Measurements from ENCODE around the gene IFIT2.
"Not testable (repeated sequence)": the region's sequence is repeated elsewhere in the genome, so short reads cannot be mapped to it uniquely, and the experiment has no call there.

Gene IFIT2

GRCh38 chr10:89301721-89302445, at the start of gene IFIT2:
TSS of gene IFIT2 (plus strand) at chr10:89302046. CDS start at chr10:89302124, 78 bp downstream.
- DNase-seq, result no peak

DNA sequence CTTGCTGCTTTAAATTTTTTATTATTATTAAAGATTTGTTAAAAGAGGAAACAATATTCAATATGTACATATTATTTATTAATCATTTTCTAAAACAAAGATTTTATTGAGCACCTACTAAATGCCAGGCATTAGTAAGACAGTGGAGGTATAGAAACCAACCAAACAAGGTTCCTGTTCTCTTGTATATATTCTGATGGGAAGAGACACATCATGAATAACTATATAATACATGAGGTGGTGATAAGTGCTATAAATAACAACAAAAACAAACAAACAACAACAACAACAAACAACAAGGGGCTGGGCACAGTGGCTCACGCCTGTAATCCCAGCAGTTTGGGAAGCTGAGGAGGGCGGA, 49.6 kb upstream of the IFIT2 start:
- DNase-seq, result no peak

DNA sequence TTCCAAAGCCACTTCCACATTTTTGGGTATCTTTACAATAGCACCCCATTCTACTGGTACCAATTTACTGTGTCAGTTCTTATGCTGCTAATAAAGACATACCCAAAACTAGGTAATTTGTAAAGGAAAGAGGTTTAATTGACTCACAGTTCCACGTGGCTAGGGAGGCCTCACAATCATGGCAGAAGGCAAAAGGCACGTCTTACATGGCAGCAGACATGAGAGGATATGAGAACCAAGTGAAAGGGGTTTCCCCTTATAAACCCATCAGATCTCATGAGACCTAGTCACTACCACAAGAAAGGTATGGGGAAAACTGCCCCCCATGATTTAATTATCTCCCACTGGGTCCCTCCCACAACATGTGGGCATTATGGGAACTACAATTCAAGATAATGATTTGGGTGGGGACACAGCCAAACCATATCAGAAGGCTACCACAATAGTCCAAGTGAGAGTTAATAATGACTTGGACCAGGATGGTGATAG, 46.7 kb upstream of the IFIT2 start:
- not testable (repeated sequence) for DNase-seq

GRCh38 chr10:89255793-89256192, 46.1 kb upstream of the IFIT2 start:
- DNase-seq, result no peak

DNA sequence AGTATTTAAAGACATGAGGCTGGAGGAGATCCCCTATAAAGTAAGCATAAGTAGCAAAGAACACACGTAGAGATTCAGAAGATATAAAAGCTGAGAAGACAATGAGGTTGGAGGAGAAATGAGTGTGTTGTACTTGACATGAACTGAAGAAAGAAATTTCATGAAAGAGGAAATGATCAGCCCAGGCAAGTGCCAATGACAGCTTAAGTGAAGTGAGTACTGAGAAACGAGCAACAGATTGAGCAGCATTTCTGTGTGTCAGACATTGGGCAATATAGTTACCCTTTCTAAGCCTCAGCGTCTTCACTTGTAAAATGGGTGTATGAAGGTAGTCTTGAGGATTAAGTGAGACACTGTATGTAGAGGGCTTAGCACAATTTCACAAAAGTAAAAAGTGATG, 45.5 kb upstream of the IFIT2 start:
- DNase-seq, result no peak

DNA sequence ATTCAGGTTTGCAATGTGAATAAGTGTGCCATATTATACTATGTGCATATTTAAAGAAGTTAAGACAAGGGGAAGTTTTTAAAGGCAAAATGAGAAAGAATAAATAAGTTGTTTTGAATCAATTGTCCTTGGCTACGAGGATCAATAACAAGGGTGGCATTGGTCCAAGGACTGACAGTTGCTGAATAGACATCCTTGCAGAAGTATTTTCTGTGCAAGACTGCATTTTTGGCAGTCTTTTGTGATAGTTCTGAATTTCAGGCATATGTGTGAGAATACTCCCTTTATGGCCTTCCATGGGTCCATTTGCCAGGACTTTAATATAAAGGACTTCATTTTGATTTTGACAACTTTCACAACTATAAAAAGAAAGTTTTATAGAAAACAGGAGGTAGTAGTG, 44.9 kb upstream of the IFIT2 start:
- DNase-seq, result no peak

DNA sequence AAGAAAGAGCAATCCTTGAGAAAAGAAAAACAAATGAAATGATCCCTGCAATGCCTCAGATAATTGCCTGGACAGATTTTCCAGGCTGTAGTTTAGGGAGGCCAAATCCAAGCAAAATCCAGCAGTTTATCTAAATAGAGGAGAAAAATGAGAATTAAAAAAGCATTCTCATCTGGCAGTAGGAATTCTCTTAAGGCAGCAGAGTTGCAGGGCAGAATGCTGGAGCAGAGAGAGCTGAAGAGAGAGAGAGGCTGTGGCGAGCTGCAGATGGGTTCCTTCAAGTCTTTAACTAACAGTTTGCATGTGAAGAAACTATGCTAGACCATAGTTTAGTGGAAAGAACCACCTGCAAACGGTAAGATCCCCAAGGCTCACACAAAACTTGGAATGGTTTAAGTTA, 44.3 kb upstream of the IFIT2 start:
- DNase-seq, result no peak

GRCh38 chr10:89258881-89259280, 43.0 kb upstream of the IFIT2 start:
- DNase-seq, result no peak

DNA sequence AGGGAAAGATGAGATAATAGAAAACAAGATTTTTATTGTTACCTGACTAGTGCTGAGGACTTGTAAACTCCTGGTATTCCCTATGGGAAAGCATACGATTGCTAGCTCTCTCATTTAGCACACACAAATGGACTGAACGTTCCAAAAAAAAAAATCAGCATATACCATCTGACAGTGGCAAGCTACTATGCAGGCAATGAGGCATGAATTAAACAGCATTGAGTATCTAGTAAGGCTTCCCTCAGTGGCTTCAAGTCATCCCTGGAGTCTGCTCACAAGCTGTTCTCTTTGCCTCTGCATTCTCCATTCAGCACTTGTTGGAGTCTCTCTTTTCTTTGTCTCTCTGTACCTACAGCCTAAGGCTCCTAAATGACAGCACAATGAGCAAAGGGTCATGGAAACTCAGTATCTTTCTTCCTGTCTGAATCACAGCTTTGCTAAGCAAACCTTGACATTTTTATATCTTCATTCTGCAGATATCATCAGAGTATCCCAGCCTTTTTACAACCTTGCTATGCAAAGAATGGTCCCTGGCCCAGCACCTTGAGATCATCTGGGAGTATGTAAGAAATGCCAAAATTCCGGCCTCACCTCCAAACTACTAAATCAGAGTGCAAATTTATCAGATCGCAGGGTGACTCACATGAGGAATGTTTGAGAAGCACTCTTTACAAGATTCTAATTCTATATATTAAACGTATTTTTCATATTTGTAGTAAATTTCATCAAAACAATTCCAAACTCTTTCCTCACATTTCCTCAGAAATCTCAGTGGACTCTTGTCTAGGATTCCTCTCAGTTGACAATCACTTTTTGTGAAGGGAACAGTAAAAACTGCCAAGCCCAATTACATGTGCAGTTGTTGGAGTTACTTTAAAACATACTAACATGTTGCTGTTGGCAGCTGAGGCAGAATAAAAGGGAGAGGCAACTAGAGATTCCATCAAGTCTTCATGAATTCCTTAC, 39.5 kb upstream of the IFIT2 start:
- DNase-seq, result no peak

DNA sequence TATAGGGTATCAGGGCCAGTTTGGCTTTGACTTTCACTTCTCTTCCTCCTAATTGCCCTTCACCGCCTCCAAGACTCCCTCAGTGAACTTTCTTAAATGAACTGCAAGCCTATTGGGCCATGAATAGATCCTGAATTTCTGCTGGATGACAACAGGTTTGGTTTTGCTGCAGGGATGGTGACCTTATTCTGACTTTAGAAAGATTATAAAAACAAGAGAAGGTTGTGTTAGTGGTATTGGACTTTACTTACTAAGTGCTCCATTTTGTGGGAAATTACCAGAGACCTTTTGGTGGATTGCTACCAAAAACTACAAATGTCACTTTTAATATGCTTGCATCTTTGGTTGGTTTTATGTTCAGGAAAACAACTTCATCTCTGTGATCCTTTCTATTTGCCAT, 38.8 kb upstream of the IFIT2 start:
- no peak for DNase-seq

DNA sequence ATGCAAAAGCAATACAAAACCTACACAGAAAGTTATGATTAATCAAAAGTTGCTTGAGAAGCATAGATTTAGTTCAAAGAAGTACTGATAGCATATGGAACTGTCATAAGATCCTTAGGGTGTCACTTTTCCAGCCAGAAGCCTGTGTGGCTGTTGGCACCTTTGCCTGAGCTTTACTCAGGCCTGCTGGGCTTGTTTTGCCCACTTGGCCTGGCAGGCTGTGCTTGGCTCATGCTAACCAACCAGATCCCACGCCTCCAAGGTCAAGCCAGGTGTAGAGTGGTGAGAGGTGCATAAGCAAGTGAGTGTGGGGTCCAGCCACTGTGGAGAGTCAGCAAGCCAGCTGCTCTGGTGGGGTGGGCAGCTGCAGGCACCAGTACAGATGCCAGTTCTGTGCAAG, 38.3 kb upstream of the IFIT2 start:
- no peak for DNase-seq

- no peak for DNase-seq
These were observed 35.0 kb upstream of the IFIT2 start for GRCh38 chr10:89266721-89267453.

DNA sequence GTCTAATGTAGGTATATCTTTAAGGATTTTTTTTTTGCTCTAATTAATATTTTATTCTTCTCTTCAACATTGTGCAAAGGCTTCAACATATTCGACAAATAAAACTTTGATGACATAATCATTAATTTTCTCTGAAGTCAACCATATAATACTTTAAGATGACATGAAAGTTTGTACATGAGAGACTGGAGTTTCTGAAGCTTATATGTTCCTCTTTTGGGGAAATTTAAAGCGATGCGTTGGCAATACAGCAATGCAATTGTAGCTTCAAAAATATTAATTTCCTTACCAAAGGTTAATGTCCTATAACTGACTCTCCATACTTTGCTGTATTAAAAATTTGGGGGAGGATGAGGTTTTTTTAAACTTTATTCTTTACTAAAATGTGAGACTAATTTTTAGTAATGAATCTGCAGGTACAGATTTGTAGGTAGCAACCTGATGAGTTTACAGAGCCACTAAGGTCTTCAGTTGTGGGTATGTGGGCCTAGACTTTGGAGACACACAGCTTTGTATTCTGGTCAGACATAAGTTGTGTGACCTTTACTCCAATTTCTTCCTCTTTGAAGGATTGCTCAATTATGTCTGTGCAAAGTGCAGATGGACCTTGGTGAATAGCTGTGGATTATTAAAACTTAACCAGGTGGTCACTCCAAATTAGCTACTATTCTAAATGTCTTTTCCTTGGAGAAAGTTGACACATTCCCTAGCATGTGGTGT, 32.3 kb upstream of the IFIT2 start:
- no peak for DNase-seq

GRCh38 chr10:89270153-89270483, 31.7 kb upstream of the IFIT2 start:
- DNase-seq, result no peak

DNA sequence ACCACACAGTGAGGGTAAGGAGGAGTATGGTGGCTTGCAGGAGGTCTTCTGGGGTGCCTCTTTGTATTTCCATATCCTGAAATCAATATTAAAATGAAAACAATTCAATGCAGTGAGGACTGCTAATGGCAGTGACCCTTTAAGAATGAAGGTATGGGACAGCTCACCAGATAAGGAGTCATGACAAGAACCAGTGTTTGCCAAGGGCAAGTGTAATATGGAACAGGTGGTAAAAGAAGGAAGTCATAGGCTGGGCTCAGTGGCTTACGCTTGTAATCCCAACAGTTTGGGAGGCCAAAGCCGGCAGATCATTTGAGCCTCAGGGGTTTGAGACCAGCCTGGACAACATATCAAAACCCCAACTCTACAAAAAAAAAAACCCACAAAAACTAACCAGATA, 30.3 kb upstream of the IFIT2 start:
- DNase-seq, result no peak

GRCh38 chr10:89273680-89274079, 28.2 kb upstream of the IFIT2 start:
- no peak for DNase-seq

DNA sequence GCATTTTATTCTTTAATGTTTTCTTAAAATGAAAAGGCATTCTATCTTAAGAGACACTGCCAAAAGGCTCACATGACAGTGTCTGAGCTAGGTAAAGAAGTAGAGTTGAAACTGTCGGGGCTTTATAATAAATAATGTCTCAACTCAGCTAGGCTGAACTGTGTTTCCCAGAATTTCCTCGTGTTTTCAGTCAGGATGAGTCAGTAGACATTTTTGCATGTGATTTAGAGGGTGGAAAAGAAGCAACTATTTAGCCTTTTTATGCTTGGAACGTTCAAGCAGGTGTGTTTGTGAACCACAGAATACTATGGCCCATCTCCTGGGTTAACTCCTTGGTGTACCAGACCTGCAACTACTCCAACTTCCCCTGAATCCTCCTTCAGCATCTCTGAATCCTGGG, 26.9 kb upstream of the IFIT2 start:
- no peak for DNase-seq

- no peak for DNase-seq
These were observed 26.5 kb upstream of the IFIT2 start for GRCh38 chr10:89275383-89275782.

- no peak for DNase-seq
These were observed 23.8 kb upstream of the IFIT2 start for GRCh38 chr10:89278034-89278535.

DNA sequence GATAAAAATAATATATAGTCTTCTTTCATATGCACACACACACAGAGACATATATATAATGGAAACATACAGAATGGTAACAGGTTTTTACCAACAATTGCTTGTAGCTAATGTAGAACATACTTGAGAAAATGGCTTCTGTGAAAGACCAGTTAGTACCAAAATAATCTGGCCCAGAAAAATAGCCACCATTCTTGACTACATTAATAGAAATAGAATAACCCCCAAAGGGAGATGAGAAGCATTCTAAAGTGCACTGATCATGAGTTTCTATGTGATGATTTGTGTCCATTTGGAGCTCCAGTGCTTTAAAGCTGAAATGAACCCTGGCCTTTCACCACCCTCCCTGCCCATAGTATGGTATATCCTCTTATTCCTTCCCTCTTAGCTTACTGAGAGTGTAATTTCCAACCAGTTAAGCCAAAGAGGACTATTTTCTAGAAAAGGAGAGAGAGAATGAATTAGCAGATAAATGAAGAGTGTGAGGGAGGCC, 22.9 kb upstream of the IFIT2 start:
- no peak for DNase-seq

DNA sequence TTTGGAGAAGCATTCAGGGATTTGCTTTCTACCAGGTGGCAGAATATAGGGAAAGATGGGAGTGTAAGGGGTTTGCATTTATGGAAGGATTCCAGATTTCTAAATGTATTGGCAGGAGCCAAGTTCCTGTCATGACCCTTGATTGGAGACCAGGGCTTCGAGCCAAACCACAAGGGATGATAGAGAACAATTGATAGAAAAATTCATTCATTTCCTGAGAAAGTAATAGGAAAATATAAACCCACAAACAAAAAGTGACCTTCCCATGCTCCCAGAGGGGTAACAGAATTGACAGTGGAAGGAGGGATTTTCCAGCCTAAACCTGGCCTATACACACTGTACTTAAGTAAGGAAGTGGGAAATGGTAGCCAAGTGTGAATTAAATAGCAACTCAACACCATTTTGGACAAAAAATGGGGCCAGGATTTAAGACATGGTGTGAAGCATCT, 22.4 kb upstream of the IFIT2 start:
- peak; percentile 21 for DNase-seq

GRCh38 chr10:89280508-89280907, 21.3 kb upstream of the IFIT2 start:
- no peak for DNase-seq

Measured in NCI-H446 treated with DMSO at 0.1 percent for 48 hours (cell line).